ENCODE data around the gene MRPS22.
A peak's percentile ranks its signal among the peaks of the same experiment; 100 is the strongest.
"Not testable (repeated sequence)": the region's sequence is repeated elsewhere in the genome, so short reads cannot be mapped to it uniquely, and the experiment has no call there.

Gene MRPS22

DNA sequence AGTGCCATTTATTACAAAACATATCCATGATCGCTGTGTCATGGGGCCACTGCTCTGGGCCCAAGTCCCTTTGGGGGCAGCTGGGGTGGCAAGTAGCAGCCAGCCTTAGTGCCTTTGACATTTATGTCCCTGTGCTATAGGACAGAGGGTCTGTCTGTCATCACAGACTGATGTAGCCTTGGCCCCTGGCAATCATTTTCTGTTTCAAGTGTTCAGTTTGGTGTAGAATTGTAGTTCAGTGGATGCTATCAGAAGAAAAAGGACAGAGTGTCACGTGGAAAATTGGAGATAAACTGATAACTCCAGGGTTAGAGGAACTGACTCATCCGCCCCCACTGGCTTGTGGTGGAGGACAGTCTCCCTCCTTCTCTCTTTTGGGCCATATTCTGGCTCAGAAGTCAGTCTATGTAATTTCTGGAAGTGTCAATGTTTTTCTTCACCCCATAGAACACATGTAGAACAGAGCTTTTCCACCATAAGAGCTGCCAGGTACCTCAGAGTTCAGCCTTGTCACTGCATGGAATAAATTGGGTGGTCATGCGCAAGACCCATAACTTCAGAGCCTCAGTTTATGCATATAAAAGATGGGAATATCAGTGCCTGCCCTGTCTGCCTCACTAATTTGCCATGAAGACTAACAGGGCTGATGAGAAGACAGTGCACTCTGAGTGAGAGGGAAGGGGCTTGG lies 4.5 kb upstream of the MRPS22 start:
- DNase-seq (ENCODE audit: low spot score): no peak

DNA sequence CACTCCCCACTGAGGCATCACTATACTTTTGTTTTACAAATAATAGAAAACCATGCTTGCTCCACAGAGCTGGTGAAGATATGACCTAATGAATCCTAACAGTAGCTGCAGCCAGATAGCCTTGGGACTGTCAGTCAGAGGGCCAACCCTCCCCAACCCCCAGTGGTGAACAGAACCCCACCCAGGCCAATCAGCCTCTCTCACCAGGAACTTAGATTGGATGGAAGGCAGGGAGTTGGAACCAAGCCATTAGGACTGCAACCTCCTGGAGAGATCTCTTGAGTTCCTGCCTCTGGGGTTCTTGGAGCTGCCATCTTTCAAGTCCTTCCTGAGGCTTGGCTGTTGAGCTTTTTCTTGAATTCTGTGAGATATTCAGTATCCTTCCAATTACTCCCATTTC lies 3.0 kb upstream of the MRPS22 start:
- DNase-seq (ENCODE audit: low spot score): no peak

DNA sequence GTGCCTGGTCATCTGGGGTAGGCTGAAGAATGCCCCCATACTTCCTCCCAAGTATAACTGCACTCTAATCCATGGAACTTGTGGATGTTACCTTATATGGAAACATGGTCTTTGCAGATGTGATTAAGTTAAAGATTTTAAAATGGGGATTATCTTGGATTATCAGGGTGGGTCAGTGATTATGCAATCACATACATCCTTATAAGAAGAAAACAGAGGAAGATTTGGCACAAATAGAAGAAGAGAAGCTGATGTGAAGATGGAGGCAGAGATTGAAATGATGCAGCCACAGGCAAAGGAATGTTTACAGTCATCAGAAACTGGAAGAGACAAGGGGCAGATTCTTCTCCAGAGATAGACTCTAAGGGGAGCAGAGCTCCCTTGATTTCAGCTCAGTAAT lies 1.8 kb upstream of the MRPS22 start:
- no peak for DNase-seq (ENCODE audit: low spot score)

DNA sequence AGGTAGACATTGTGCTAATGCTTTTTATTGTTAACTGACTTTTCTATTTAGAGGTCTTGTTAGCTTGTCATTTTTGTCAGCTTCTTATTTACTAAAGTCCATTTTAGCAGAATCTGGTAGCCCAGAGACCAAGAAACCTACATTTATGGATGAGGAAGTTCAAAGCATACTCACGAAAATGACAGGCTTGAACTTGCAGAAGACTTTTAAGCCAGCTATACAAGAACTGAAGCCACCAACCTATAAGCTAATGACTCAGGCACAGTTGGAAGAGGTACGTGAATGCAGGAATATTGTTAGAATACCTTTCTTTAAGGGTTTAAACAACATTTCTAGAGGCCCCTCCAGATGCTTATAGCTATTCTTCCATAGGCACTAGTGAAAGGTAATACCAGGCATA lies 3.0 kb downstream of the MRPS22 start:
- DNase-seq (ENCODE audit: low spot score): no peak

DNA sequence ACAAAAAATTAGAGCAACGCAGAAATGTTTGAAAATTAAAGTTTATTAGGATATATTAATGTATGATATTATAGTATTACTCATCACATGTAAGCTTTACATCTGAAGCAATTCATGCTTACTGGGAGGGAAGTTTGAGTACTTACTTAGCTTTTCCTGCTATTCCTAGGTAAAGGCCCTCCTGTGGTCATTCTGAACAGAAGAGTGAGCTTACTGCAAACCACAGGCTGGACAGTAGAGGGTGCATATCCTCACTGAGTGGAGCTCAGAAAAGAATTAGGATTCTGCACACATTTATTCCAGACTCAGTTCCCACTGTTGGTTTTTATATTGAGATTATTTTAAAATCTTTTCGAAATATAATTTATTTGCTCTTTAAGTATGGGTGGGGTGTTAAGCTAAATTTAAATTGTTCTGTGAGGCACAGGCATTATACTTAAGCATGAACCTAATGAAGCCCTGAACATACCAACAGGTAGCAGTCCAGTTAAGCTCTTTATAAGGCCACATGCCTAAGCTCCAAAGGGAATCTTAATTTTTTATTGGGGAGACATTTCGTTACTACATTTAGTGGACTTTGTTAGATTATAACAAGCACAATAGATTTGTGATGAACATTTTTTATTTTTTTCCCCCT lies 10.2 kb downstream of the MRPS22 start:
- DNase-seq (ENCODE audit: low spot score): no peak

DNA sequence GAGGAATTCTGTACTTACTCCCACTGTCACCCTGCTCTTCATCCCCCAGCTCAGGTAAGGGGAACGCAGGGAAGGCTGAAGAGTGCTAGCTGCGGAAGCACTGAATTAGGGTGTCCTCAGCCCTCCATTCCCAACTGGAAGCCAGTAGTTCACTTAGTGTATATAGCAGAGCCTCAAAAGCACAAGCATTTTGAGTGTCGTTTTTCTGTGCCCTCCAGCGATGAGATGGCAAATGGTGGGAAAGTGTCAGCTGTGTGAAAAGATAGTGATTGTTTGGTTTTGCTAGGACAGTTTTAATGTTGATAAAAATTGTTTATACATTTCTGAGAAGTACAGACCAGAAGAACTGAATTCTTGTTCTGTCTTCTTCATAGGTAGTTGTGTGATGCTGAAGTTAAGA lies 10.8 kb downstream of the MRPS22 start:
- DNase-seq (ENCODE audit: low spot score): no peak

- no peak for DNase-seq (ENCODE audit: low spot score)
Observed at GRCh38 chr3:139355476-139355875, 11.7 kb downstream of the MRPS22 start.

DNA sequence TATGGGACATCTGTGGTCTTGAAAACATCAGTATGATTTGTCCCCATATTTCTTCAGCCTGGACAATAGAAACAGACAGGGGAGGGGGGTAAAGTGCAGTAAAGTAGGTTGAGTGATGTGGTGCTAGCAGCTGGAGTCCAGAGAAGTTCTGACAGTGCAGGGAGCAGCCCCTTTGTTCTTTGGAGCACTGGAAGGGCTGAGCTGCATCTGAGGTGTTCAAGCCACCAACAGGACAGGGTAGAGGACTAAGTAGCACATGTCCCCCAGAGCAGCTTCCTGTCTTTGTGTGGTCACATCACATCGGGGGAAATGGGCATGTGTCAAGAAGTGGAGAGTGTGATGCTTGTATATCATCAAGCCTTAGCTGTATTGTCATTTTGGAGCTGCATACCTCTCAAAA lies 12.1 kb downstream of the MRPS22 start:
- no peak for DNase-seq (ENCODE audit: low spot score)

DNA sequence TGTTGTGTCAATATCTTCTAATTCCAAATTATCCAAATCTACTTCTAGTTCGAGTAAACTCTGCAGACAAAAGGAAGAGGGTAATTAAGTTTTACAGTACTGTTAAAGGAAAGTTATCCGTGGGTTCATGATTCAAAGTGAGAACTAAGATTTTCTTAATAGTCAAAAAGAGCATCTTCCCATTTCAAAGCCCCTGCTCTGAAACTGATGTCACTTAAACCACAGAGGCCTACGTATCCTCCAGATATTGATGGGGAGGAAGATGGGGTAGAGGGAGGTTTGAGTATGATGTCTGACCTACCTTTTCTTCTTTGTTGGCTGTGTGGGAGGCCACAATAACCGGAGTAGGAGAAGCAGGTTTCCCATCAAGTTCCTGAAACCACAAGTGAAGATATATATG lies 14.1 kb downstream of the MRPS22 start:
- peak; percentile 79 for DNase-seq (ENCODE audit: low spot score)

GRCh38 chr3:139358841-139359562 lies 15.2 kb downstream of the MRPS22 start:
- no peak for DNase-seq (ENCODE audit: low spot score)

DNA sequence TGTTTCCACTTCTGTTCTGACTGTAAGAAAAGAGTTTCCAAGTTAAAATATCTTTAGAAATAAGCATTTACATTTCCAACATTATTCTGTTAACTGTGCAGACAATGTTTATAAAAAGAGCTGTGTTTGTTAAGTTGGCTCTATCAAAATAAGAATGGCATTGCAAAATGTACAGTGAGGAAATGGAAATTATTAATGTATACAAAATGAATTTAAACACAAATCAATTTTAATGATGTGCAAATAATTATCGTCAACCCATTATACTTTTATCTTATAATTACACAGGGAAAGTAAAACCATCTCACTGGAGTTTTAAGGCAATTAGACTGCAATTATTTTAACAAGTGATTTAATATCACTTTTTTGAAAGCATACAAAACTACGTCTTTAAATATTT lies 17.5 kb downstream of the MRPS22 start:
- no peak for DNase-seq (ENCODE audit: low spot score)

GRCh38 chr3:139364549-139364948 lies 20.7 kb downstream of the MRPS22 start:
- no peak for DNase-seq (ENCODE audit: low spot score)

DNA sequence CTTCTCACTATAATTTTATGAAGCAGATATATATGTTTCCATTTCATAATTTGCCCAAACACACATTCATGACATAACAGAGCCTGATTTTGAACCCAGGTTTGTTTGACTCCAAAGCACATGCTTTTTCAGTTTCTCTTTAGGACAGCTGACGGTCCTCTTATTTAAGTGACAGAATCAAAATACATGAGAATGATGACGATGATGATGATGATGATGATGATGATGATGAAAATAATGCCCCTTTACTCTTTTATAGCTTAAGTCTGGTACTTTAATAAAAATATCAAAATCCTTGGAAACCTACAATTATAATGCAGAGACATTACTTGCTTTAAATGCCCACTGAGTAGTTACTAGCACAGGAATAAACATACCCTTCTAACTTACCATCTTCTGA lies 30.3 kb downstream of the MRPS22 start:
- no peak for DNase-seq (ENCODE audit: low spot score)

DNA sequence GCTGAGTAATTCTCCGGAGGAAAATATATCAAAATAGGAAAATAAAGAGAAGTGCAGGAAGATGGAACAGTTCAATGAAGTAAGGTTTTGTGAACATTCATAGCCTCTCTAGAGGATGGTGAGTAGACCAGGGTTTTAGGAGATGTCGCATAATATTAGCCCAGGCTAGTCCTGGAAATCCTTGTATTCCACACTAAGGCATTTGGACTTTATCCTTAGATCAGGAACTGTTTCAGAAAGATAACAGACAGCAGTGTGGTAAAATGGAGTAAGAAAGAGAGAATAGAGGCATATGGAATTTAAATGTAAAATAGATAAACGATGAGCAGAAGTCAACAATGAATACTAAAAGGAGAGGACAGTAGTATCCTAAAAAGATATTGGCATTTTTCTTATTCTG lies 33.6 kb downstream of the MRPS22 start:
- DNase-seq (ENCODE audit: low spot score): no peak

GRCh38 chr3:139378587-139379241 lies 34.9 kb downstream of the MRPS22 start:
- DNase-seq (ENCODE audit: low spot score): no peak

- DNase-seq (ENCODE audit: low spot score): no peak
Observed at GRCh38 chr3:139380575-139380974, 36.8 kb downstream of the MRPS22 start.

DNA sequence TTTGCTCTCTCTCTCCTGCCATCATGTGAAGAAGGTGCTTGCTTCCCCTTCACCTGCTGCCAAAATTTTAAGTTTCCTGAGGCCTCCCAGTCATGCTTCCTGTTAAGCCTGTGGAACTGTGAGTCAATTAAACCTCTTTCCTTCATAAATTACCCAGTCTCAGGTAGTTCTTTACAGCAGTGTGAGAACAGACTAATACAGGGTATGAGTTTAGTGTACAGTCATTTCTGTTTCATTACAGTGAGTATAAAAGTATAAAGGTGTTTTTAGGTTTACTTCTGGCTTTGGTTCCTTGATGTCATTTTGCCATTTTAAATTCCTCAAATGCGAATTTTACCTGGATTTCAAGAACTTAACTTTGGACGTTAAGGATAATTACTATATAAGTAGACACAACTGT lies 38.5 kb downstream of the MRPS22 start:
- DNase-seq (ENCODE audit: low spot score): not testable (repeated sequence)

DNA sequence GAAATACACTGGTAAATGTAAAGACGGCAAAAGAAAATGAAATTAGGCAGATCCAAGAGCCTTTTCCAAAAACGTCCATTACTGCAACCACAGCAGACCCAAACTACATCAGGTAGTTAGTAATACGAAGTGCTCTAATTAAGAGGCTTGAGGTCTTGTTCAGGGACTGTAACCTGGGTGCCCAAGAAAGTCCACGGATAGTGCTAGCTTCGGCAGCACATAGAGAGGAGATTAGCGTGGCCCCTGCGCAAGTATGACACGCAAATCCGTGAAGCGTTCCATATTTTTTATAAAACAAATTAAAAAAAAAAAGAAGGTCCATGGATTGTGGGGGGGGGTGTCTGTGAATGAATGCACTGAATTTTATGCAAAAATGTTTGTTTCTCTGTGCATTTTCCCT lies 44.3 kb downstream of the MRPS22 start:
- no peak for DNase-seq (ENCODE audit: low spot score)

- no peak for DNase-seq (ENCODE audit: low spot score)
Observed at GRCh38 chr3:139388821-139389551, 45.2 kb downstream of the MRPS22 start.

- DNase-seq (ENCODE audit: low spot score): peak; percentile 98
Observed at GRCh38 chr3:139389552-139390368, 45.9 kb downstream of the MRPS22 start, which contains the start of gene COPB2. TSS of gene COPB2 (minus strand) at chr3:139389647. CDS start at chr3:139389550, 97 bp downstream.

- no peak for DNase-seq (ENCODE audit: low spot score)
Observed at GRCh38 chr3:139394116-139394515, 50.3 kb downstream of the MRPS22 start.

All from activated CD4-positive, alpha-beta T cell treated with anti-CD3 and anti-CD28 coated beads, Interleukin-2, Interleukin-4, amounts not matched to agents 100 ng/mL and 50 ng/mL, durations not matched to agents 16 hours and 8 hours (primary cell).